SU-DHL-6 (cell line): ENCODE data around the gene CMTM8.

Experiments used
- CTCF ChIP-seq: fragments of 200-600 bp; sonication (generic); IDR thresholded peaks from one replicate; pipeline ENCODE4 v1.5.1; 2017; ENCODE audit warnings: antibody characterized with exemption, mild to moderate bottlenecking, low read length, moderate library complexity; ENCODE audit not compliant: insufficient read depth, poor library complexity, severe bottlenecking
- EZH2phosphoT487 ChIP-seq: fragments of 200-600 bp; sonication (generic), shearing (Covaris generic); conservative IDR thresholded peaks from 2 replicates; pipeline ENCODE4 v1.6.1; 2018; ENCODE audit warnings: mild to moderate bottlenecking, antibody characterized with exemption, low read length, moderate library complexity, mixed read lengths

- TF ChIP-seq CTCF (no peak), EZH2phosphoT487 (no peak)
Observed at GRCh38 chr3:32290619-32291018, 52.1 kb downstream of the CMTM8 start.
